BLaER1 (cell line): ENCODE results near the gene NXF1.
A peak's percentile ranks its signal among the peaks of the same experiment; 100 is the strongest.

ENCODE experiments used
- H3K27ac ChIP-seq: shearing (Covaris generic); formaldehyde crosslinking; 2 replicates; pipeline ENCODE4 v1.8.1; 2022
- H3K27me3 ChIP-seq: shearing (Covaris generic); formaldehyde crosslinking; 2 replicates; pipeline ENCODE4 v1.8.1; 2022
- H3K36me3 ChIP-seq: shearing (Covaris generic); formaldehyde crosslinking; 2 replicates; pipeline ENCODE4 v1.8.1; 2022
- H3K4me1 ChIP-seq: shearing (Covaris generic); formaldehyde crosslinking; 2 replicates; pipeline ENCODE4 v1.8.1; 2022
- H3K4me2 ChIP-seq: shearing (Covaris generic); formaldehyde crosslinking; 2 replicates; pipeline ENCODE4 v1.8.1; 2022
- H3K4me3 ChIP-seq: shearing (Covaris generic); formaldehyde crosslinking; 2 replicates; pipeline ENCODE4 v1.8.1; 2022
- H3K9ac ChIP-seq: shearing (Covaris generic); formaldehyde crosslinking; 2 replicates; pipeline ENCODE4 v1.8.1; 2022
- H3K9me3 ChIP-seq: shearing (Covaris generic); formaldehyde crosslinking; 2 replicates; pipeline ENCODE4 v1.8.1; 2022
- H4K20me1 ChIP-seq: shearing (Covaris generic); formaldehyde crosslinking; 2 replicates; pipeline ENCODE4 v1.8.1; 2022
- Cebpa-rat ChIP-seq: shearing (Covaris generic); IDR thresholded peaks from 2 replicates; pipeline ENCODE4 v1.8.1; 2022

The NXF1 gene

GRCh38 chr11:62747475-62748160, 57.6 kb downstream of the NXF1 start:
- Histone ChIP-seq H3K9ac (peak overlapping the region; percentile 52; the same call in 1 of the 2 replicates), H3K9me3 (no peaks in the 10 kb centered on the region), H3K4me2 (peak overlapping the region; percentile 75), H3K36me3 (peaks cover 29% of the 10 kb centered on the region), H3K27ac (peak overlapping the region; percentile 50; the same call in 1 of the 2 replicates), H4K20me1 (no peaks in the 10 kb centered on the region), H3K27me3 (no peaks in the 10 kb centered on the region), H3K4me3 (no peak overlapping the region), H3K4me1 (peaks cover 49% of the 10 kb centered on the region)
- no peak for TF ChIP-seq Cebpa-rat
